ENCODE measurements around the gene SYNJ2. TPM values are rescaled to one million over a fixed set of nuclear protein-coding genes. Genes with fewer than 3 reads are reported as not detected.
A peak's percentile ranks its signal among the peaks of the same experiment; 100 is the strongest.

The SYNJ2 gene
- total RNA-seq, 1 experiment from 2014 or later, result 24.5 TPM

GRCh38 chr6:157980288-157981131 is 1.2 kb upstream of the SYNJ2 start:
- Histone ChIP-seq H3K23me2 (ENCODE audit: insufficient read length, low read depth, low read length, poor library complexity, severe bottlenecking) (peaks cover 11% of the 10 kb centered on the region), H2BK5ac (ENCODE audit: insufficient read length, low read length) (no peak overlapping the region), H3K18ac (ENCODE audit: insufficient read length, low read depth, low read length) (peak overlapping the region; percentile 55), H4K20me1 (ENCODE audit: control insufficient read depth, insufficient read depth, insufficient read length) (no peaks in the 10 kb centered on the region), H3K14ac (ENCODE audit: insufficient read depth, low read length) (peak overlapping the region; percentile 54; the same call in 1 of the 2 replicates), H2BK12ac (ENCODE audit: insufficient read length, low read depth, low read length) (no peak overlapping the region), H2AK5ac (ENCODE audit: insufficient read length, low read length) (no peak overlapping the region), H3K9ac (ENCODE audit: extremely low read depth, insufficient read length, low read length) (no peak overlapping the region), H3K23ac (ENCODE audit: insufficient read length, low read depth, low read length) (no peak overlapping the region), H3K4me2 (ENCODE audit: insufficient read depth, insufficient read length, low read length) (peak overlapping the region; percentile 72), H4K91ac (ENCODE audit: insufficient read length, low read depth, low read length) (no peak overlapping the region), H2BK15ac (ENCODE audit: low read depth, low read length) (no peak overlapping the region), H2AFZ (ENCODE audit: low read length) (no peak overlapping the region), H3K4me1 (ENCODE audit: insufficient read depth, low read length) (peaks cover 9% of the 10 kb centered on the region), H3K56ac (ENCODE audit: insufficient read length, low read depth, low read length) (peak overlapping the region; percentile 12), H4K8ac (replicated peaks; ENCODE audit: insufficient read length, low read depth, low read length) (no peak overlapping the region), H2BK120ac (ENCODE audit: low read depth, low read length, poor library complexity, severe bottlenecking) (no peak overlapping the region), H2BK20ac (ENCODE audit: low read depth, low read length, poor library complexity, severe bottlenecking) (no peak overlapping the region), H3K27ac (ENCODE audit: insufficient read length, low read depth, low read length) (no peak overlapping the region), H3K79me1 (ENCODE audit: insufficient read depth, low read depth, low read length, poor library complexity, severe bottlenecking) (no peaks in the 10 kb centered on the region), H3K4ac (ENCODE audit: low read depth, low read length) (no peak overlapping the region), H3K9me3 (ENCODE audit: control insufficient read depth, low read depth, low read length) (no peaks in the 10 kb centered on the region), H3K27me3 (ENCODE audit: insufficient read depth, low read length) (no peaks in the 10 kb centered on the region; the same call in 1 of the 2 replicates), H3T11ph (ENCODE audit: low read length) (no peak overlapping the region), H3K79me2 (ENCODE audit: insufficient read depth, low read length) (peaks cover 8% of the 10 kb centered on the region; the same call in 1 of the 2 replicates), H4K5ac (ENCODE audit: insufficient read length, low read depth, low read length) (no peak overlapping the region)
- no peak for DNase-seq
- Mint-ChIP-seq H3K9me3 (no peaks in the 10 kb centered on the region), H3K36me3 (ENCODE audit: insufficient read depth in 1 of 3, low read depth in 3 of 3) (no peaks in the 10 kb centered on the region; a peak in 1 of 7 replicates), H3K4me1 (peaks cover 36 to 37% of the 10 kb centered on the region in 2 experiments), H3K4me3 (peak overlapping the region; percentile 73 to 75), H3K27me3 (ENCODE audit: low read depth) (peaks cover 37% of the 10 kb centered on the region), H3K27ac (no peak overlapping the region)
- no peak for TF ChIP-seq CTCF (conservative IDR thresholded peaks at IDR 0.05)
- no CpG with 5 or more reads among the region's 19 CpGs for WGBS (ENCODE audit: extremely low coverage, insufficient read length, low lambda C conversion rate)
